22Rv1 (cell line): ENCODE data around the gene SLC13A2.
"Not testable (repeated sequence)": the region's sequence is repeated elsewhere in the genome, so short reads cannot be mapped to it uniquely, and the experiment has no call there.

Source experiments
- CTCF ChIP-seq: fragments of 450-650 bp; IDR thresholded peaks from 2 replicates; pipeline ENCODE4 v1.5.1; 2017; ENCODE audit warnings: mild to moderate bottlenecking
- ZFX ChIP-seq: fragments of 450-650 bp; IDR thresholded peaks from 2 replicates; pipeline ENCODE4 v1.6.1; 2017; ENCODE audit warnings: antibody characterized with exemption, borderline replicate concordance

GRCh38 chr17:28434326-28434725 is 39.1 kb upstream of the SLC13A2 start:
- not testable (repeated sequence) for TF ChIP-seq CTCF, ZFX
